Body of pancreas (tissue), 4 donors: Measurements from ENCODE around the gene ELAVL2. TPM values are rescaled to one million over a fixed set of nuclear protein-coding genes. Genes with fewer than 3 reads are reported as not detected.

Source experiments
- ATAC-seq: fragments of 150-250 bp; one replicate; pipeline ENCODE4 v1.9.1; 2016
- DNase-seq, 4 donors: peaks; one replicate each; pipeline ENCODE4 v3.0.0-alpha.2; 2019
- H3K27ac ChIP-seq, 4 donors: fragments of 200-600 bp; sonication (generic); 1 replicate in 3 of 4; 2 replicates in 1 of 4; pipeline versions ENCODE4 v1.5.1 to v1.6.1; 2016 to 2019; ENCODE audit warnings: mild to moderate bottlenecking in 1 of 4, mixed read lengths in 1 of 4, moderate library complexity in 1 of 4
- H3K27me3 ChIP-seq, 2 donors: fragments of 200-600 bp; sonication (generic); one replicate each; pipeline ENCODE4 v1.6.0; 2016; ENCODE audit warnings: mild to moderate bottlenecking in 1 of 2
- H3K36me3 ChIP-seq, 2 donors: fragments of 200-600 bp; sonication (generic); replicated peaks in 1 of 2; 2 replicates each; pipeline ENCODE4 v1.5.1; 2016; ENCODE audit warnings: low read depth in 2 of 2; ENCODE audit not compliant: insufficient read depth in 1 of 2
- H3K4me1 ChIP-seq: fragments of 200-600 bp; sonication (generic); one replicate; pipeline ENCODE4 v1.6.0; 2016
- H3K4me3 ChIP-seq, 2 donors: fragments of 200-600 bp; sonication (generic); 1 replicate in 1 of 2; 2 replicates in 1 of 2; pipeline ENCODE4 v1.5.1; 2016 to 2019
- H3K9me3 ChIP-seq, 3 donors: fragments of 200-600 bp; sonication (generic); 1 replicate in 2 of 3; 2 replicates in 1 of 3; pipeline ENCODE4 v1.5.1; 2016
- CTCF ChIP-seq, 7 experiments: fragments of 450-650 bp in 4 of 7; fragments of 200-600 bp in 3 of 7; sonication (generic) in 3 of 7; IDR thresholded peaks; one replicate each; pipeline ENCODE4 v1.5.1; 2016 to 2019; ENCODE audit warnings: antibody characterized with exemption in 7 of 7
- POLR2A ChIP-seq, 3 donors: fragments of 450-650 bp; IDR thresholded peaks; one replicate each; pipeline ENCODE4 v1.6.1; 2016; ENCODE audit warnings: antibody characterized with exemption in 3 of 3, mild to moderate bottlenecking in 2 of 3
- WGBS, 2 donors: methylation state at CpG; one replicate each; pipeline ENCODE4 v1.1.5; 2017; 5-methylcytosine and 5-hydroxymethylcytosine counted together
- intact Hi-C: fragments of 100-400 bp; cut with DNase I; formaldehyde crosslinking; loops from one replicate; pipeline ENCODE4 v1.15.1; 2023
- total RNA-seq, 2 donors: library from RNA; depleted of rRNA; stranded (reverse); fragments of >200 nt; gene quantifications; one replicate each; pipeline ENCODE4 v1.1.0, GENCODE V29; 2016

Gene ELAVL2
- total RNA-seq, 2 donors from 2014 or later: not detected

DNA sequence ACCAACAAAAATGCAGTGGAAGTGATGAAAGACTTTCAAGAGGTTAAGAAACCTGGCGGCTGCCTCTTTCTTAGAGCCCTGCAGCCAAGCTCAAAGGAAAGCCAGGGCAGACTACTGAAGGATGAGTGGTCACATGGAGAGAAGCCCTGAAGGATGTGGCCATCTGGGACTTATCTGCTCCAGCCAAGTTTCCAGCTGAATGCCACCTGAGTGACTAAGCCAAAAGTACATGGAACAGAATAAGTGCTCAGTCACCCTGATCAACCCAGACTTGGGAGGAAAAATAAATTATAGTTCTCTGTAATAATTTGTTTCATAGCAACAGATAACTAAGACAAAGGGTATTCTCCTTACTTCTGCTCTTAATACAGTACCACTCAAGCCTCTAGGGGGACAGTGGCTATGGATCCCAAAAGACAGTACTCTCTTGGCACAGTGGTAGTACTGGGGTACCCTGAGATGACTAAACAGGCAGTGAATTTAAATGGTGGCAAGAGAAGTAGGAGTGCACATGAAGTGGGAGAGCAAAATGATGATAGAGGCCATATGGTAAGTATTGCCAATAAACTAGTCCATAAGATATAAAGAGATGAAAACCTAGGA, 182.3 kb downstream of the ELAVL2 start:
- intact Hi-C loops: no loop called here

More for the DNA sequence above, 182.3 kb downstream of the ELAVL2 start:
- Histone ChIP-seq H3K4me3 (no peak overlapping the region), H3K36me3 (no peaks in the 10 kb centered on the region), H3K9me3 (no peaks in the 10 kb centered on the region), H3K27me3 (no peaks in the 10 kb centered on the region), H3K27ac (no peak overlapping the region), H3K4me1 (no peaks in the 10 kb centered on the region)
- DNase-seq (no peak), ATAC-seq (no peak)
- TF ChIP-seq POLR2A (IDR thresholded peaks at IDR 0.05): no peak
- TF ChIP-seq CTCF (IDR thresholded peaks at IDR 0.05): no peak
- 74 to 77% methylated on average over 1 of the region's 1 CpG for WGBS, 2 donors
